ENCODE measurements around the gene NSRP1. TPM values are rescaled to one million over a fixed set of nuclear protein-coding genes. Genes with fewer than 3 reads are reported as not detected.

The NSRP1 gene
- total and polyA plus RNA-seq, 2 of the 8 experiments (the other 6 are each of a cell fraction or from before 2014, with no cell fraction given) = 6.1 to 22.4 TPM

DNA sequence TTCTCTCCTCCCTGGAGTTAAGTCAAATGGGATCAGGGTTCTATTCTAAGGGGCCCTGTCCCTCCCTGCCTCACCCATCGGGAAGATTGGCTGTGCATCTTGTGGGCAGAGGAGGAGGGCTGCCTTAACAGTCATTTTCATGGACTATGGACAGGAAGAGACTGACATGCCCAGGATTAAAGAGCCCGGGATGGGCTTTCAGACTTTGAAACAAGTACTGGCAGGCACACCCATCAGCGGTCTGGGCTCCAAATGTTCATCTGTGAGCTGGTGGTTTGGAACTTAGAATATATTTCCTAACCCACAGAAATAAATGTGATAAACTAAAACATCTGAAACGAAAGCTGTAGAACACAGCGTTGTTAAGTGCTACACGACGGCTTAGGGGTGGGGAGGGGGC lies 112.4 kb downstream of the NSRP1 start:
- Histone ChIP-seq H2BK5ac (ENCODE audit: low read depth, low read length) (no peak overlapping the region), H2BK120ac (replicated peaks; ENCODE audit: low read depth, low read length) (no peak overlapping the region), H4K5ac (ENCODE audit: insufficient read length, low read depth, low read length) (no peak overlapping the region), H3K4me3 (ENCODE audit: extremely low read depth in 1 of 4, insufficient read depth in 2 of 4, low read depth in 3 of 4, low read length in 4 of 4) (no peak overlapping the region), H3K23ac (ENCODE audit: insufficient read length) (no peak overlapping the region), H3K18ac (ENCODE audit: extremely low read depth, low read length) (no peak overlapping the region), H2BK12ac (ENCODE audit: low read depth, low read length) (no peak overlapping the region), H4K8ac (ENCODE audit: extremely low read depth, insufficient read depth, low read length) (no peak overlapping the region), H3K36me3 (ENCODE audit: control insufficient read depth in 2 of 4, insufficient read depth in 4 of 4, low read length in 3 of 4) (no peaks in the 10 kb centered on the region), H3K4me2 (ENCODE audit: insufficient read depth in 1 of 2, low read depth in 2 of 2, low read length in 2 of 2) (no peak overlapping the region), H2BK20ac (ENCODE audit: low read length) (no peak overlapping the region), H4K91ac (replicated peaks; ENCODE audit: insufficient read length, low read length) (no peak overlapping the region), H3K4ac (replicated peaks; ENCODE audit: insufficient read length, low read depth, low read length) (no peak overlapping the region), H3K9me3 (ENCODE audit: insufficient read depth in 2 of 2, low read depth in 1 of 2, low read length in 1 of 2) (no peaks in the 10 kb centered on the region), H3K79me1 (ENCODE audit: low read depth, low read length) (no peaks in the 10 kb centered on the region), H2AK5ac (ENCODE audit: low read depth, low read length) (no peak overlapping the region), H2BK15ac (ENCODE audit: low read length) (no peak overlapping the region), H4K20me1 (replicated peaks in 1 of 2; ENCODE audit: control insufficient read depth in 1 of 2, insufficient read depth in 2 of 2, low read length in 2 of 2) (no peaks in the 10 kb centered on the region), H3K79me2 (ENCODE audit: control insufficient read depth in 1 of 2, insufficient read depth in 2 of 2, low read length in 2 of 2) (no peaks in the 10 kb centered on the region), H2AFZ (ENCODE audit: low read length) (no peak overlapping the region), H3K23me2 (ENCODE audit: low read depth, low read length) (no peaks in the 10 kb centered on the region), H3K27me3 (replicated peaks in 1 of 4; ENCODE audit: control insufficient read depth in 3 of 4, extremely low read depth in 1 of 4, insufficient read depth in 3 of 4, low read length in 3 of 4) (peaks cover 0 to 16% (median 8%) of the 10 kb centered on the region in 4 experiments; a peak in 6 of 7 replicates), H3K4me1 (replicated peaks in 1 of 4; ENCODE audit: control insufficient read depth in 3 of 4, insufficient read depth in 4 of 4, low read length in 3 of 4) (0 out of 7 replicates have a peak, but pooled peaks cover 0 to 2% (median 0%) of the 10 kb centered on the region in 4 experiments), H3K9ac (replicated peaks in 1 of 4; ENCODE audit: extremely low read depth in 1 of 4, low read depth in 3 of 4, low read length in 3 of 4) (no peak overlapping the region), H3K56ac (replicated peaks; ENCODE audit: insufficient read length, low read depth, low read length) (no peak overlapping the region), H3K27ac (ENCODE audit: low read depth, low read length) (no peak overlapping the region), H3K14ac (ENCODE audit: insufficient read length) (no peak overlapping the region)
- ChIA-PET CTCF (ENCODE audit: partially characterized antibody) (interaction anchor here (1.6 kb wide), 1 partner anchor 16 kb away, joined by 3 read pairs; no protein-coding TSS in a partner anchor), POLR2A (ENCODE audit: partially characterized antibody) (no interaction called here)
- DNase-seq (ENCODE audit: low read depth in 1 of 2, low spot score in 2 of 2) = no peak
- WGBS, 2 experiments (ENCODE audit: extremely low coverage in 1 of 2, insufficient coverage in 1 of 2, insufficient read length in 1 of 2, insufficient replicate concordance in 2 of 2, low coverage in 1 of 2, low lambda C conversion rate in 2 of 2, missing lambda C conversion rate in 1 of 2) = 83% methylated on average over 7 of the region's 7 CpGs; no CpG with 5 or more reads in 1 of the 2 experiments
- no peak for FAIRE-seq
- TF ChIP-seq SP1 (IDR thresholded peaks at IDR 0.05; ENCODE audit: low read depth, low read length) (no peak), NRF1 (IDR thresholded peaks at IDR 0.05; ENCODE audit: low read depth, low read length) (no peak), SAP30 (IDR thresholded peaks at IDR 0.05; ENCODE audit: insufficient read depth, insufficient replicate concordance, low read length) (no peak), EP300 (IDR thresholded peaks at IDR 0.05; ENCODE audit: borderline replicate concordance in 1 of 2, low read depth in 2 of 2, low read length in 2 of 2) (no peak), SP2 (IDR thresholded peaks at IDR 0.05; ENCODE audit: low read length) (no peak), GTF2F1 (IDR thresholded peaks at IDR 0.05; ENCODE audit: borderline replicate concordance, low read depth, low read length) (no peak), POU5F1 (IDR thresholded peaks at IDR 0.05; ENCODE audit: low read depth, low read length) (no peak), KDM5A (IDR thresholded peaks at IDR 0.05; ENCODE audit: low read length) (no peak), RFX5 (IDR thresholded peaks at IDR 0.05; ENCODE audit: borderline replicate concordance, low read depth, low read length) (no peak), POLR2AphosphoS5 (IDR thresholded peaks at IDR 0.05; ENCODE audit: low read depth, low read length) (no peak), EZH2 (IDR thresholded peaks at IDR 0.05; ENCODE audit: low read depth, low read length, severe bottlenecking) (no peak), SIRT6 (IDR thresholded peaks at IDR 0.05; ENCODE audit: low read length) (no peak)
- TF ChIP-seq, protein P1, sequence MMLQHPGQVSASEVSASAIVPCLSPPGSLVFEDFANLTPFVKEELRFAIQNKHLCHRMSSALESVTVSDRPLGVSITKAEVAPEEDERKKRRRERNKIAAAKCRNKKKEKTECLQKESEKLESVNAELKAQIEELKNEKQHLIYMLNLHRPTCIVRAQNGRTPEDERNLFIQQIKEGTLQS (IDR thresholded peaks at IDR 0.05; ENCODE audit: insufficient read depth, low read depth, low read length) = no peak
